HG03432 (cell line): ENCODE data around the gene CUL1.

Experiments
- ATAC-seq: cut with Tn5 transposase; IDR thresholded peaks from one replicate; pipeline ENCODE4 v1.9.1; 2021; ENCODE audit warnings: mild to moderate bottlenecking, moderate library complexity; ENCODE audit not compliant: unreplicated experiment

Gene CUL1

DNA sequence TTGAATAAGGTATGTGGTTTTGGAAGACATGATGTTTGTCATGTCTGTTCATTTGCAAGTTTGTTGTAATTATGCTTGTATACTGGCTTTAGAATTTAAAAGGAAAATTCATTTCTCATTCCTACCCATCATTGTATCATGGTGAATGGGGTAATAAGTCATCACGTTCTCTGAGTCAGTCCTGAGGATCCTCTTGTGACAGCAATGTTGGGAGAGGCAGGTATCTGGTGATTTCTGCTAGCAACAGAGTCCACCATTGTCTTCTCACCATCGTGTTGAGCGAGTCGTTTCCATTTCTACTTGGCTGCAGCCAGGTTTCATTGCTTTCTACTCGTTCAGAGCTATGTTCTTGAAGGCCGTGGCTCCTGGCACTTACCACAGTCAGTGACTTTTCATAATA, 16.3 kb downstream of the CUL1 start:
- ATAC-seq = no peak

DNA sequence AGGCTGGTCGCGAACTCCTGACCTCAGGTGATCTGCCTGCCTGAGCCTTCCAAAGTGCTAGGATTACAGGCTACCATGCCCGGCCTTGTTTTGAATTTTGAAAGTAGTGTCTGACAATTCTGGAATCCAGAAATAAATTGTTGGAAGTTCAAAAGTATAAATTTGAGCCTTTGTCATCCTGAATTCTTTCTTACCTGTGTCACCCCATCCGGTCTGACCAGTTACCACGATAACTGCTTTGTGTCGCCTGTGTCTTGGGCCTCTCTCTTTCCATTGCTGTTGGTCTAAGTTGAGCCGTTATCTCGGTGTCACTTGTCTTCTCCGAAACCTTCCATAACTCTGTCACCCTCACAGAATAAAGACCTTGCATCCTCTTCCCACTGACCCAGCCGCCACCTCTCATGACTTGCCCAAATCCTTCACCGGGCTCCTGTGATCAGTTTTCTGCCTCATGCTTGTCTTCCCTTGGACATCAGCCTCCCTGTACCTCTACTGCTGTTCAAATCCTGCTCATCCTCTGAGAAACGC, 18.6 kb downstream of the CUL1 start:
- ATAC-seq = no peak

DNA sequence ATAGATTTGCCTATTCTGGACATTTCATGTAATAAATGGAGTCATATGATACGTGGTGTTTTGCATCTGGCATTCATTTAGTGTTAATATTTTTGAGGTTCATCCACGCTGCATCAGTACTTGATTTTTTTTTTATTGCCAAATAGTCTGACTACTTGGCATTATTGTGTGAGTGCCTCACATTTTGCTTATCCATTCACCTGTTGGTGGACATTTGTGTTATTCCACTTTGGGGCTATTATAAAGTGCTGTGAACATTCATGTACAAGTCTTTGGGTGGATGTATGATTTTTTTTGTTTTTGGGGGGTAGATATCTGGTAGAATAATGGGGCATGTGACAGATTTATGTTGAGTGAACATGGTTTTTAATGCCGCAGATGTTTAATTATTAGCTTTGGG, 19.7 kb downstream of the CUL1 start:
- ATAC-seq = no peak

DNA sequence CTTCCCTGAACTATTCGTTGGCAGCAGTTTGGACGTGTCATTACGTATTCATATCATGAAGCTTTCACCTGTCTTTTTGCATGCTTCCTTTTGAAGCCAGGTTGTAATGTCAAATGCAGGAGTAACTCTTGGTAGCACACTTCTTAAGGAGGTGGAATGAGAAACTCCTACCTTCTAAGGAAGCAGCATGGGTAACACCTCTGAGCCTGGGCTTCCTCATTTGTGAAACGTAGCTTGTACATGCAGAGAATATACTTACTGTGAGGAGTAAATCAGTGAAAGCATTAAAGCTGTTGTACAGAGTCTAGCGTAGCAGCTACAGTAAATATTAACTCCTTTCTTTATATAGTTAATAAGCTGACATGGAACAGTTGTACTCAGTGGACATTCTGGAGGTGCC, 21.1 kb downstream of the CUL1 start:
- no peak for ATAC-seq

DNA sequence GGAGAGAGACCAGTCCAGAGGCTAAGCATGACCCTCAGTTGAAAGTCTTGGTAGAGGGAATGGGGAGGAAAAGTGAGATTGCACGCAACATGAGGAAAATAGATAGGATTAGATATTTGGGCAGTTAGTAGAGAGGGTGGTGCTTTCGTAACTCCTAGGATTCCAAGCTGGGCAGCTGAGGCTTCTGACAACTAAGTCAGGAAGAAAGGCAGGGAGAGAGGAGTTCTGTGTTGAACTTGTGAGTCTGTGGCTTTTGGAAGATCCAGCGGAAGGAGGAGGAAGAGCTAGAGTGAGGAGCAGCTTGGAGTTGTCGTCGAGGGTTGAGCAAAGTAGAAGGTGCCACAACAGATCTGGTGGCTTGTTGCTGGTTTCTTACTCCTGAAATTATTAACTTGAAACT, 21.8 kb downstream of the CUL1 start:
- ATAC-seq = no peak

DNA sequence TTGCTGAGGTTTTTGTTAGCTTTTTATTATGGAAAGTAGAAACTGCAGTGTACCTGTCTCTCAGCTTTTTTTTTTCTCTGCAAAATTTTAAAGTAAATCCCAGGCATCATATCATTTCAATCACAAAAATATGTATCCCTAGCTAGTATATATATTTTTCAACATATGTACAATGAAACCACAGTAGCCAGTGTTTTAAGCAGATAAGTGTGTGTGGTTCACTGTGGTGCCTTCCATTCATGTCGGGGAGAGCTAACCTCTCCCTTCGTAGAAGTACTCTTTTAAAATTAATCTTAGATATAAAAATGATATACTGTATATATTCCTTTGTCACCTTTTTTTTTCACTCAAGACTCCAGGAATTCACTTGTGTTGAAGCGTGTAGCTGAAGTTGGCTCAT, 22.7 kb downstream of the CUL1 start:
- ATAC-seq = no peak

DNA sequence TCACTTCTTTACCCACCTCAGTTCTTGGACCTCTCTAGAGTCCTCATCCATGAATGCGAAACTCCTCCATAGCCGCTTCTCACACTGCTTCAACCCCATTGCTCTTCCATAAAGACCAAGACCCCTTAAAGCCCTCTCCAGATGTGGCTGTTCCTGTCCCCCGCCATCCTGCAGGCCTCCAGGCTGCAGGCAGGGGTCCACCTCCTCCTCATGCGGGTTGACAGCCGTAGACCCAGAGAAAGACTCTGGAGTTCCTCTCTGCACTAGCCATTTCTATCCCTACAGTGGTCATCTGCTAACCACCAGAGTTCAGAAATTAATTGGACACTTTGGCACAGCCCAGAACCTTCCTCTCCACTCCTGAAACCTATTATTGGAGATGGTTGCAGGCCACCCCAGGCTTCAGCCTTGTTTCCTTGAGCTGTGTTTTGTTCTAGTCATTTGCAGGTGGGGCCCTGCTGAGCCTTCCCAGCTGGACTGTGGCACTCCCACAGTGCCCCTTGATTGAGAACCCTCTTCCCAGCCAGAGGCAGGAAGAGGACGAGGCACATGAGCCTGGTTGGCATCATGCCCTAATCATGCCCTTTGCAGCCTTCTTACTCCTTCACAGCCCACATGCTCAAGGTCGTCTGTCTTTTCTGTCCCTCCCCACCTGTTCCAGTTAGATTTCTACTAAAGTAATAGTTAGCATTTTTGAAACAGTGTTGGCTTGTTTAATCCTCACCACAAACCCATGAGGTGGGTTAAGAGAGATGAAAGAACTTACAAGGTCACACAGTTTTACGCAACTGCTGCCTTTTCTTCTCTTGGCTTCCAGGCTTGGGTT, 23.9 kb downstream of the CUL1 start:
- no peak for ATAC-seq

DNA sequence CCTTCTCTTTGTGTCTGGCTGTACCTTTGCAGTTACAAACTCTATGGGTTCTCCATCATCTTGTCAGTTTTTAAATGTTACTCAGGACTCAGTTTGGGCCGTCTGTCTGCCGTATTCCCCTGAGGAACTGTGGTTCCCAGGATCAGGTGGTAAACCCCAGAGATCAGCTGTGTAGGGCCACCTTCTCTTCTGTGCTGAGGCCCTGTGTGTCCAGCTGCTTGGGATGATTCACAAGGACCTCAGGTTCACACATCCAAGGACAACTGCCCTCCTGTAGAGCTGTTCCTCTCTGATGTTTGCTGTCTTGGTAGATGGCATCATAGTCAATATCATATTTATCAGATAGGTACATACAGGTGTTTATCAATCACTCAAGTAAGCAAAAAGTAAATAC, 24.5 kb downstream of the CUL1 start:
- no peak for ATAC-seq

DNA sequence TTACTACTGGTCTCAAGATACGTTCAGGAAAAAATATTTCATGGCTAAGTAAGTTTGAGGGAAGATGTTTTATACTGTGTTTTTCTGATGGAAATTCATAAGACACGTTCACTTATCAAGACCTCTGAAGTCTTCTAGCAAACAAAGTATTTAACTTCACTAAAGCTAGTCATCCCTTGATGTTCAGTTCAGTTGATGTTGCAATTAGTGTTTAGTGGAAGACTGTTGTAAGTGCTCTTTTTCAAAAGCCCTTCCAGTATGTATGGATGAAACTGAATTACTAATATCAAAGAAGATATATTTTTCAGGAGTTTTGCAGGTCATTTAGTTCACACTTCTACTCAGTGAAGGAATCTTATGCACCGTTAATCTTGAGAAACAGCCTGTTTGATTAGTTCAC, 25.1 kb downstream of the CUL1 start:
- no peak for ATAC-seq

DNA sequence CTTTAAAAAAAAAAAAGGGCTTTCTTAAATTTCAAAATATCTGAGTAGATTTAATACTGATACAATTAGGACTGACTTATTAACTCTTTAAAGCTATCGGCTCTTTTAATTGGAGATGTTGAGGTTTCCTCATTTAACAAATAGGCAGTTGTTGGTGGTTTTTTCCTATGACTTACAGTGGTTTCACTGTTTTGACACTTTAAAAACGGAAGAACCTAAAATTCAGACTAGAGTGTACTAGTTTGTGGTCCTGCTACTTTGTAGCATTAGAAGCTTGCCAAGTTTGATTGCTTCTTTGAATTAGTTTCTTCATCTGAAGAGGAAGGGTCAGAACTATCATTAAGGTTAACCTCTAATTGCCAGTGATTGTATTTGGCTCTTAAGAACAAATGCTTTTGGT, 27.7 kb downstream of the CUL1 start:
- no peak for ATAC-seq

DNA sequence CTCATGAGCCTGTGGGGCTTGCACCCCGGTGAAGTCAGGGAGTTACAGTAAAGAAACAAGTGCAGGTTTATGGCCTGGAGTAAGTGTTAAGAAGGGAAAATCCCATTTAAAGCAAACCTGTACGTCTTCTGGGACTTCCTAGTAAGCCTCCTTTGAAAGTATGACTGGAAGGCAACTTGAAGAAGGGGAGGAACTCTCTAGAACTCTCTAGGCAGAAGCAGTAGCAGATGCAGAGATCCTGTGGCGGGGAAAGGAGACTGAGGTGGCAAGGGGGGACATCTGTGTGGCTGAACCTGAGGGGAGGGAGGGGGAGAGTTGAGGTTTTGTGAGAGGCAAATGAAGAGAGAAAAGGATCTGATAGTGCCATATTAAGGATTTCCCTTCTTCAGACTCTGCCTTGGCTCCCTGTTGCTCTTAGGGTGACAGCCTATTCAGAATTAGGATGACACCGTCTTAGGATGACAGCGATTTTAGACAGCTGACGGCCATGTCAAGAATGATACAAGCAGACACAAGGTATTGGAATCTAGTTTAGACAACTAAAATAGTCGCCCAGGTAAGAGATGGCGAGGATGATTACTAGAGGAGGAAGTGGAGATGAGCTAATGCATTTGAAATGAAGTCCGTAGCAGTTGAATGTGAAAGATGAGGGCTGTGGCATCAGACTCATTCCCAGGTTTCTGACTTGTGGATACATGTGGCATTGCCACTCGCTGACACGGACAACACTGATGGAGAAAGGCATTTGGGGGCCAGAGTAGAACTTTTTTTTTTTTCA, 29.0 kb downstream of the CUL1 start:
- ATAC-seq = no peak

DNA sequence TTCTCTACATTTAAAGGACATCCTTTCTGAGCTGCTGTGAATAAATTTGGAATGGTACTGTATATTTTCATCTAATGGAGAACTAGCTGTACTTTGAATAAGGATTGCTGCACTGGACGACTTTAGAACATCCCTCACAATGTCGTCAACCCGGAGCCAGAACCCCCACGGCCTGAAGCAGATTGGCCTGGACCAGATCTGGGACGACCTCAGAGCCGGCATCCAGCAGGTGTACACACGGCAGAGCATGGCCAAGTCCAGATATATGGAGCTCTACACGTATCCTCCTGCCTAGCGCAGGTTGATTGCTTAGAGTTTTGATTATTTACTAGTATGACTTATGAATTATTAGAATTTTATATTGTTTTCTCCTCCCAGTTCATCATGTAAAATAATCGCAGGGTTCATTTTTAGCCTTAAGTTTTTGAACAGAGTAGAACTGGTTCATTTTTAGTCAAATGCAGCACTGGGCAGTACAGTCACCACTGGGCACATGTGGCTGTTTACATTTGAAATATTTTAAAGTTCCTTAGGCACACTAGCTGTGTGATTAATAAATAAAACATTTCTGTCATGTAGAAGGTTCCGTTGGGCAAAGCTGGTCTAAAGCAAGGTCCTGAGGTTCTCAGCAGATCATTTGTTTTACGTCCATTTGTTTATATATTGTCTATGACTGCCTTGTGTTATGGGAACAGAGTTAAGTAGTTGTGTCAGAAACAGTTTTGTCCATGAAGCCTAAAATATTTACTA, 31.5 kb downstream of the CUL1 start:
- ATAC-seq = no peak

DNA sequence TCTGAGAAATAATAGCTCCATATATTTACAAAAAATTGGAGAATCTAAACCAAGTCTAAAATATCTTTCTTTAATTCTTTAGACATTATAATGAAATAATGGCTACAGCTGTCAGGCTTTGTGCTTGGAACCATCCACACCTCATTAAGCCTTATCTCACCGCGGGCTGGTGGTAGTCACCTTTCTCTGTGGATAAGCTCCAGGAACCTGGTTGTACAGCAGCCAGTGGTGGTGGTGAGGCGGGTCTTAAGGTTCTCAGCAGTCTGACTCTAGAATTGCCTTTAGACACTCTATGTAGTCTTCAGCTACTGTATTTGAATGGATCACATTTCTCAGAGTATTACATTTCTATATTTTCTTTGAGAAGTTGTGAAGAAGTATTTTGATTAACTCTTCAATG, 34.2 kb downstream of the CUL1 start:
- no peak for ATAC-seq

DNA sequence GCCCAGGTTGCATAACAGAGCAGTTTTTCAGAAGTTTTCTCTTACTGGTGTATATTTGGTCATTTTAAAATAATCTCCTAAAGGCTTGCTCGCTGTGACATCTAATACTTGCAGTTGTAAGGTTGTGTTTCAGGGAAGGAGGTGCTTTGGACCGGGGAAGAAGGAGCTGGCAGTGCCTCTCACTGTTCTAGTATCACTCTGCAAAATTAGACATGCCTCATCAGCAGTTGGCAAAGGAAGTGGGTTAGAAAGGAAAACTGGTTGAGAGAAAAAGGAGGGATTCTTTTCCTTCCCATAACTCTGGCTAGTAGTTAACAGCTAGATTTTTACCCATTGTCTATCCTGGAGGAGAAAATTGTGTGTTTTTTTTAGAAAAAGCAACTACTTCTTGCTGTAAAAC, 34.8 kb downstream of the CUL1 start:
- ATAC-seq = no peak

DNA sequence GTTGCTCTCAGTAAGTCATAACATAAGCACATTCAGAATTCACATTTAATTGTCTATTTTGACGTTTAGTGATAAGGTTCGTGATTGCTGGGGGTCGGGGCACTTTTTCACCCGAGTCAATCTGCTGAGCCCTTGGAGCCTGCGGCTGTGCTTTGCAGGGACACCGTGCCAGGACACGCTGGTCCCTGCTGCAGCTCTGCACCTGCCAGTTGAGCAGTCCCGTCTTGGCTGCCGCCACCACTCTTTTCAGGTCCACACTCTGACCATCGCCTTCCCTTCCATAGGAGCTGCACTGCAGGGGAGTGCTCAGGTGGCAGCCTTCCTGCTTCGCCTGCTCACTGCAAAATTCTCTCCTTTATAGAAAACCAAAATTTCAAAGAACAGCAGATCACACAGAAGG, 36.4 kb downstream of the CUL1 start:
- ATAC-seq = no peak

DNA sequence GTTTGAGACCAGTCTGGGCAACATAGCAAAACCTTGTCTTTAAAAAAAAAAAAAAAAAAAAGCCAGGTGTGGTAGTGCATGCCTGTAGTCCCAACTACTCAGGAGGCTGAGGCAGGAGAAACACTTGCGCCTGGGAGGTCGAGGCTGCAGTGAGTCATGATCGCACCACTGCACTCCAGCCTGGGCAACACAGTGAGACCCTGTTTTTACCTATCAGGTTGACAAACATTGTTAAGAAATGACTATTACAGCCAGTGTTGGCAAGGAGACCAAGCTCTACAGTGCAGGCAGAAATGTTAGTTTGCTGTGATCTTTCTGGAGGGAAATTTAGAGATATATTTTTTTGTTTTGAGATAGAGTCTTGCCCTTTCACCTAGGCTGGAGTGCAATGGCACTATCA, 37.3 kb downstream of the CUL1 start:
- no peak for ATAC-seq

DNA sequence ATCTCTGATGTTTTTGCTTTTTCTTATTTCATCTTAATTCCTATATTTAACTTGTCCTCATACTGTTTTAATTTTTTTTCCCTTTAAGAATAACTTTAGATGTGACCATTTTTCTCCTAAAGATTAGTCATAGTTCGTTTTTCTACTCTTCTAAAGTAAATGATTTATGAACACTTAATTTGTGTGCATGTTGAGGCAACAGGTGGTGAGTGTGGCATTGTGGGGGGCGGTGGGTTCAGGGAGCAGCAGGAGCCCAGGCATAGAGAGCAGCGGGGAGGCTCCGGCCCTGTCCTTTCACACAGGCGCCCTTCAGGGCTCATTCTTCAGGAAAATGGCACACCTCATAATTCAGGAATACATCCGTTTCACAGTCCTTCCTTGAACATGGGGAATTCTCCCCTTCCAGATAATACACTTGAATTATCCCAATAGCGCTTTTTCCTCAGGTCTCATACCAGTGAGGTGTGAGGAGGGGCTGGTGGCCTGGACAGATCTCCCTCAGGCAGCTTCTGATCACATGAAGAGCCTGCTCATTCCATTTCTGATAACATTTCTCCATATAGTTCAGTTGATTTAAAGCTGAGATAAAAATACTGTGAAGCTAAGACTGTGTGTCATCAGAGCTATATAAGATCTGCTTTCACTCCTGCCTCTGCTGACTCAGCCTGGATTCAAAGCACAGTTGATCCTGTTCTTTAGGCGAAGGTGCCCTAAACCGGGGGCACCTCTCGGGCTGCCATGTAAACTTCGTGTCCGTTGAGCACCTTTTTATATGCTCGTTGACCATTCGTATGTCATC, 40.2 kb downstream of the CUL1 start:
- no peak for ATAC-seq

DNA sequence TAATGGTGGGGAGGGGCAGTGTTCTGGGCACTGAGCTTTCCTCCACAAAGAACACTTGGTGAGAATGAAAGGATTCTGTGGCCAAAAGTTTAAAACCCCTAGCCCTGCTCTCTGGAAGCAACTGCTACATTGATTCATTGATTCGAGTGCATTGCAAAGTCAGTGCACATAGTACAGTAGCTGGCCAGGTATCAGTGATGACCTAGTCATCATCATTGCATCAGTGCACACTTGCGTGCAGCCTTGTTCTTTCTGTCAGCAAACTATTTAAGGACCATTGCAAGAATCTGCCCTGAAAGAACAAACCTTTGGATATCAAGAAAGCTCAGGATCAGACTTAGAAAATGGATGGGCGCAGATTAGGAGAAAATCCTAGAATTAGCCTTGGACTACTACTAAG, 47.4 kb downstream of the CUL1 start:
- ATAC-seq = no peak

DNA sequence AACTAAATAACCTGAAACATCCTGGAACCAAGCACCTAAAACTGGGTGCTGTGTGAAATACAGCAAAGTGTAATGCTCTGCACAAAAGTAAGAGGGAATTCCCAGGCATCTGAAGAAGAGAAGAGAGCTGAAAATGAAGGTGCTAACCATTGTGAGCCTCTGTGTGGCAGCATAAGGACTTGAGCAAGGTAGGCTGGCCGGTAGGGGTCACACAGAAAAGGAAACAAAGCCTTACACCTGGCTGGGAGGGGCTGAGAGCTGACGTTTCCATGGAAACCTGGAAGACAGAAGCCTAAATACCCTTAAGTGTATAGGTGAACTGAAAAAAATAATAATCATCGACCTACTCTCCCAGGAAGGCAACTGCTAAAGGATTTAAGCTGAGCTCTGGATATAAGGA, 48.6 kb downstream of the CUL1 start:
- no peak for ATAC-seq

DNA sequence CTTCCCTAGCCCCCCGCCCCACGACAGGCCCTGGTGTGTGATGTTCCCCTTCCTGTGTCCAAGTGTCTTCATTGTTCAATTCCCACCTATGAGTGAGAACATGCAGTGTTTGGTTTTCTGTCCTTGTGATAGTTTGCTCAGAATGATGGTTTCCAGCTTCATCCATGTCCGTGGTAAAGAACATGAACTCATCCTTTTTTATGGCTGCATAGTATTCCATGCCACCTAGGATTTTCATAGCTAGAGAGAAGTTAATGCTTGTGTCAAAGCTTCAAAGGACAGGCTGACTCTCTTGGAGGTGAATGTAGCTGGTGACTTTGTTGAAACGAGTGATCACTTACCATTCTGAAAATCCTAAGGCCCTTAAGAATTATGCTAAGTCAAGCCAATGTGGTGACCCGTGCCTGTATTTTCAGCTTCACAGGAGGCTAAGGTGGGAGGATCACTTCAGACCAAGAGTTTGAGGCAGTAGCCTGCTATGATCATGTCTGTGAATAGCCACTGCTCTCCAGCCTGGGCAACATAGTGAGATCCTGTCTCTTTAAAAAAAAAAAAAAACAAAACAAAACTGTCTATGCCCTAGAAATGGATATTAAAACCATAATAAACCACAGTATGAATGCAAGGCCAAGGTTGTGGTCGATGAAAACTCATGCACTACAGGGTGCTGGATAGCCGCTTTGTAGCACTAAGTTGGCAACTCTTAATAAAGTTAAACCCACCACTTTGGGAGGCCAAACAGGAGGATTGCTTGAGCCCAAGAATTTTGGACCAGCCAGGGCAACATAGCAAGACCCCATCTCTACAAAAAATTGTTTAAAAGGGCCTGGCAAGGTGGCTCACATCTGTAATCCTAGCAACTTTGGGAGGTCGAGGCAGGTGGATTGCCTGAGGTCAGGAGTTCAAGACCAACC, 52.0 kb downstream of the CUL1 start:
- no peak for ATAC-seq
